HepG2 (cell line): ENCODE measurements around the gene SLC13A3. TPM values are rescaled to one million over a fixed set of nuclear protein-coding genes. Genes with fewer than 3 reads are reported as not detected.

Source experiments
- CEBPZ ChIP-seq: IDR thresholded peaks from 2 replicates; pipeline ENCODE4 v1.6.1; 2012; ENCODE audit warnings: low read length, improper control_type of control experiment
- CHCHD3 ChIP-seq: sonication (generic); formaldehyde crosslinking; IDR thresholded peaks from 2 replicates; pipeline ENCODE4 v1.8.0; 2022; ENCODE audit warnings: mild to moderate bottlenecking, missing genetic modification reagents, moderate library complexity
- E2F2 ChIP-seq: sonication (generic); formaldehyde crosslinking; IDR thresholded peaks from 2 replicates; pipeline ENCODE4 v1.4.0; 2020; ENCODE audit warnings: missing genetic modification reagents, borderline replicate concordance
- ESRRA ChIP-seq: sonication (generic); formaldehyde crosslinking; IDR thresholded peaks from 2 replicates; pipeline ENCODE4 v1.5.1; 2020; ENCODE audit warnings: mild to moderate bottlenecking, low read depth, missing genetic modification reagents
- MED8 ChIP-seq: sonication (generic); formaldehyde crosslinking; IDR thresholded peaks from 2 replicates; pipeline ENCODE4 v1.8.1; 2023; ENCODE audit warnings: mild to moderate bottlenecking, missing genetic modification reagents; ENCODE audit not compliant: insufficient replicate concordance
- PCBP2 ChIP-seq: fragments of 200-400 bp; formaldehyde crosslinking; optimal IDR thresholded peaks from 2 replicates; pipeline ENCODE3; 2018; ENCODE audit warnings: low read length, low read depth; ENCODE audit not compliant: poor library complexity, severe bottlenecking
- PPARG ChIP-seq: conservative IDR thresholded peaks from 2 replicates; pipeline ENCODE4 v1.6.1; 2016; ENCODE audit warnings: missing biosample characterization, missing genetic modification reagents
- USF2 ChIP-seq, 2 experiments: sonication (generic) in 1 of 2; formaldehyde crosslinking in 1 of 2; IDR thresholded peaks; 2 replicates each; pipeline versions ENCODE4 v1.5.1 to v1.6.1; 2011 to 2020; ENCODE audit warnings: borderline replicate concordance in 1 of 2, low read depth in 1 of 2, low read length in 1 of 2, mild to moderate bottlenecking in 1 of 2, missing genetic modification reagents in 1 of 2, moderate library complexity in 1 of 2
- ZBTB8A ChIP-seq: sonication (generic); formaldehyde crosslinking; IDR thresholded peaks from 2 replicates; pipeline ENCODE4 v1.4.0; 2020; ENCODE audit warnings: mild to moderate bottlenecking, low read depth, missing genetic modification reagents, borderline replicate concordance
- ZNF224 ChIP-seq: sonication (generic); formaldehyde crosslinking; IDR thresholded peaks from 2 replicates; pipeline ENCODE4 v1.5.0; 2020; ENCODE audit warnings: mild to moderate bottlenecking, missing genetic modification reagents
- ZNF264 ChIP-seq: sonication (generic); formaldehyde crosslinking; IDR thresholded peaks from 2 replicates; pipeline ENCODE4 v1.4.0; 2020; ENCODE audit warnings: missing genetic modification reagents
- ZNF510 ChIP-seq: sonication (generic); formaldehyde crosslinking; IDR thresholded peaks from 2 replicates; pipeline ENCODE4 v1.4.0; 2020; ENCODE audit warnings: low read depth, mild to moderate bottlenecking, missing genetic modification reagents
- ZNF563 ChIP-seq: sonication (generic); formaldehyde crosslinking; IDR thresholded peaks from 2 replicates; pipeline ENCODE4 v1.8.0; 2022; ENCODE audit warnings: mild to moderate bottlenecking, moderate library complexity, missing genetic modification reagents
- ZNF598 ChIP-seq: sonication (generic); formaldehyde crosslinking; IDR thresholded peaks from 2 replicates; pipeline ENCODE4 v1.5.1; 2020; ENCODE audit warnings: mild to moderate bottlenecking, missing genetic modification reagents, borderline replicate concordance
- polyA plus RNA-seq, 8 experiments: library from polyadenylated mRNA; depleted of rRNA in 3 of 8; stranded (reverse) in 7 of 8; unstranded in 1 of 8; fragments of >200 nt; fragmentation: Illumina TruSeq in 4 of 8; extraction: Trizol in 4 of 8; gene quantifications; 2 replicates each; pipeline versions ENCODE4 v1.2.1 to v1.2.3, GENCODE V29; 2011 to 2016; ENCODE audit warnings: low read depth in 4 of 8, missing spikeins in 1 of 8, mixed read lengths in 1 of 8; ENCODE audit not compliant: insufficient read depth in 1 of 8
- total RNA-seq, 5 experiments: library from RNA; depleted of rRNA; stranded (reverse); fragments of >200 nt; fragmentation: Illumina TruSeq; extraction: Trizol; gene quantifications; 2 replicates each; pipeline ENCODE4 v1.2.3, GENCODE V29; 2016; ENCODE audit warnings: low read depth in 1 of 5
- TF ChIP-seq, protein P1 (sequence below): sonication (generic); formaldehyde crosslinking; IDR thresholded peaks from 2 replicates; pipeline ENCODE4 v1.5.1; 2020; ENCODE audit warnings: mild to moderate bottlenecking, missing genetic modification reagents
- TF ChIP-seq, protein P2 (sequence below): sonication (generic); formaldehyde crosslinking; conservative IDR thresholded peaks from 2 replicates; pipeline ENCODE4 v1.8.0; 2022; ENCODE audit warnings: mild to moderate bottlenecking, moderate library complexity, missing genetic modification reagents

Gene SLC13A3
- total and polyA plus RNA-seq, 2 of the 13 experiments (the other 11 are each of a cell fraction or from before 2014, with no cell fraction given) = 66.5 to 76.0 TPM

DNA sequence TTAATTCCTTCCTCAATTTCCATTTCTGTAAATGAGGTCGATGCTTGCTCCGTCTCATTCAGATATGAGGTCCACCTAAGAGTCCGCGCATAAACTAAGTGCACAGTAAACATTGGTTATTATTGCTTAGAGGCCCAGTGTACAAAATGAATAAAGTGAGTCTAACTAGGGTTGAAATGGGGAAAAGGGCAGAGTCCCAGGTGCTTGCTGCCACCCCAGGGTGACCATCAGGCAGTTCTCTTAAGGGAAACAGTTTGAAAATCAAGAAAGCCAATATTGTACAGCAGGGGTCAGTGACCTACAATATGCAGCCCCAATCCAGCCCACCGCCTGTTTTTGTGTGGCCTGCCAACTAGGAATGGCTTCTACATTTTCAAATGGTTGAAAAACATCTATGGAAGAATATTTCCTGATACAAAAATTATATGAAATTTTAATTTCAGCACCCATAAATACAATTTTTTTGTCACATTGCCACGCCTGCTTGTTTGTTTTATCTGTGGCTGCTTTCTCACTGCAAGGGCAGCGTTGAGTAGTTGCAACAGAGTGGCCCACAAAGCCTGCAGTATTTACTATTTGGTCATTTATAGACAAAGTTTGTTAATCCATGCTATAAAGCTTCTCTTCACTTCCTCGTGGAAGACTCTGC is 43.3 kb downstream of the SLC13A3 start (continued):
- TF ChIP-seq, protein P1, sequence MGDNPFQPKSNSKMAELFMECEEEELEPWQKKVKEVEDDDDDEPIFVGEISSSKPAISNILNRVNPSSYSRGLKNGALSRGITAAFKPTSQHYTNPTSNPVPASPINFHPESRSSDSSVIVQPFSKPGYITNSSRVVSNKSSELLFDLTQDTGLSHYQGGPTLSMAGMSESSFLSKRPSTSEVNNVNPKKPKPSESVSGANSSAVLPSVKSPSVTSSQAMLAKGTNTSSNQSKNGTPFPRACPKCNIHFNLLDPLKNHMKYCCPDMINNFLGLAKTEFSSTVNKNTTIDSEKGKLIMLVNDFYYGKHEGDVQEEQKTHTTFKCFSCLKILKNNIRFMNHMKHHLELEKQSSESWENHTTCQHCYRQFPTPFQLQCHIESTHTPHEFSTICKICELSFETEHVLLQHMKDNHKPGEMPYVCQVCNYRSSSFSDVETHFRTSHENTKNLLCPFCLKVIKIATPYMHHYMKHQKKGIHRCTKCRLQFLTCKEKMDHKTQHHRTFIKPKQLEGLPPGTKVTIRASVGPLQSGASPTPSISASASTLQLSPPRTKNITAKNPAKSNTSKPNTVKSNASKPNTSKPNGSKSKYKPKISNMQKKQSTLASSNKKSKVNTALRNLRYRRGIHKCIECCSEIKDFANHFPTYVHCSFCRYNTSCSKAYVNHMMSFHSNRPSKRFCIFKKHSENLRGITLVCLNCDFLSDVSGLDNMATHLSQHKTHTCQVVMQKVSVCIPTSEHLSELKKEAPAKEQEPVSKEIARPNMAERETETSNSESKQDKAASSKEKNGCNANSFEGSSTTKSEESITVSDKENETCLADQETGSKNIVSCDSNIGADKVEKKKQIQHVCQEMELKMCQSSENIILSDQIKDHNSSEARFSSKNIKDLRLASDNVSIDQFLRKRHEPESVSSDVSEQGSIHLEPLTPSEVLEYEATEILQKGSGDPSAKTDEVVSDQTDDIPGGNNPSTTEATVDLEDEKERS (CRISPR knock-in tag) = no peak; the same call in 1 of the 2 replicates
- no peak for TF ChIP-seq ZNF598 (CRISPR knock-in tag)
- no peak for TF ChIP-seq ZNF224 (CRISPR knock-in tag)
- peak; percentile 47; the same call in 1 of the 2 replicates for TF ChIP-seq PPARG (CRISPR knock-in tag)
- no peak for TF ChIP-seq PCBP2
- no peak for TF ChIP-seq MED8 (CRISPR knock-in tag)
- TF ChIP-seq ZBTB8A = no peak
- TF ChIP-seq ZNF510 (CRISPR knock-in tag) = no peak; the same call in 1 of the 2 replicates
- TF ChIP-seq E2F2 (CRISPR knock-in tag) = no peak
- TF ChIP-seq ESRRA (CRISPR knock-in tag) = no peak
- no peak for TF ChIP-seq CHCHD3 (CRISPR knock-in tag)
- no peak for TF ChIP-seq ZNF563 (CRISPR knock-in tag)
- TF ChIP-seq ZNF264 = no peak; the same call in none of the 2 replicates
- TF ChIP-seq, protein P2, sequence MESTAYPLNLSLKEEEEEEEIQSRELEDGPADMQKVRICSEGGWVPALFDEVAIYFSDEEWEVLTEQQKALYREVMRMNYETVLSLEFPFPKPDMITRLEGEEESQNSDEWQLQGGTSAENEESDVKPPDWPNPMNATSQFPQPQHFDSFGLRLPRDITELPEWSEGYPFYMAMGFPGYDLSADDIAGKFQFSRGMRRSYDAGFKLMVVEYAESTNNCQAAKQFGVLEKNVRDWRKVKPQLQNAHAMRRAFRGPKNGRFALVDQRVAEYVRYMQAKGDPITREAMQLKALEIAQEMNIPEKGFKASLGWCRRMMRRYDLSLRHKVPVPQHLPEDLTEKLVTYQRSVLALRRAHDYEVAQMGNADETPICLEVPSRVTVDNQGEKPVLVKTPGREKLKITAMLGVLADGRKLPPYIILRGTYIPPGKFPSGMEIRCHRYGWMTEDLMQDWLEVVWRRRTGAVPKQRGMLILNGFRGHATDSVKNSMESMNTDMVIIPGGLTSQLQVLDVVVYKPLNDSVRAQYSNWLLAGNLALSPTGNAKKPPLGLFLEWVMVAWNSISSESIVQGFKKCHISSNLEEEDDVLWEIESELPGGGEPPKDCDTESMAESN (CRISPR knock-in tag) = no peak
- TF ChIP-seq USF2 (IDR thresholded peaks at IDR 0.05; ENCODE audit: low read depth, low read length) = no peak
- no peak for TF ChIP-seq USF2 (CRISPR knock-in tag; IDR thresholded peaks at IDR 0.05; ENCODE audit: borderline replicate concordance)
- no peak for TF ChIP-seq CEBPZ
